Stimulated activated CD8-positive, alpha-beta memory T cell treated with anti-CD3 and anti-CD28 coated beads, Interleukin-12 subunit alpha, Interleukin-12 subunit beta, amount 100 ng/mL, for 24 hours (primary cell): ENCODE results near the gene HEATR1.
A peak's percentile ranks its signal among the peaks of the same experiment; 100 is the strongest.

ENCODE experiments used
- DNase-seq: peaks from one replicate; pipeline ENCODE4 v3.0.0-alpha.2; 2020; ENCODE audit errors: extremely low read depth

Gene HEATR1

DNA sequence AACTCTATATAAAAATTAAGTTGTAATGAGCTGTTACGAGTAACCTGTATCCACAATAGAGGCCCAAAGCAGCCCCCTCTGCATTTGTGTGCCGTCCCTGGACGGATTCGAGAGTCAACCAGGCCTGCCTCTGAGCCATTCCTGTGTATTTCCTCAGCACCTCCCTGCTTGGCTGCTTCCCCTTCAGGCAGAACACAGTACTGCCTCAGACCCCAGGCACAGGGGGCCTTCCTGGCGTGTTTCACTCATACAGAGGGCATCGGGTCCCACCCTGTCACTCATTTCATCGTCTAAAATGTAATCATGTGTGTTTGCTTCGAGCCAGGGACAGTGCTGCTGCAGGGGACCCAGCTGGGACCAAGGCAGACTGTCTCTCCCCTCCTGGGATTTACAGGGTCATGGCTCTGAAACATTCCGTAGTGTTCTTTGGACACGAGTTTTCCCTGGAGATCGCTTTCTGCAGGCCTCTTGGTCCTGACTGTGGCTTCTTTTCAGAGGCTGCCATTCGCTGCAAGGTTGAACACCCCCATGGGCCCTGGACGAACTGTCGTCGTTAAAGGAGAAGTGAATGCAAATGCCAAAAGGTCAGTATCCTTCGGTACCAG is 61.1 kb downstream of the HEATR1 start:
- DNase-seq = no peak

DNA sequence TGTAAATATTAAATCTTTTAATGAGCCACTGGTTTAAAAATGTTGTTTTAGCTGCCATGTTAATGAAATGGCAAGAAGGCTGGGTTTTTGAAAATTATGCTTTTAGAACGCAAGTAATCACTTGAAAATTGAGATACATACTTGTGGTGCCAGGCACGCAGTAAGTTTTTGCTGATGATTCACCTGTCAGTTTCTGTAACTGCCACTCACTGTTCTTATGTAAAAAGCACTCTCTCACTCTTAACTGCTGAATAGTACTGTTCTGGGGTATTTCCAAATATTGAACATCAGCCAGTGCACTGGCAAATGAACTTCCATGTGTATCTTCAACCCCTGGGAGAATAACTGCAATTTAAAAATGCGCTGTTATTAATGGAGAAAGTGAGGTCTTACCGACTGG is 62.6 kb downstream of the HEATR1 start:
- DNase-seq = no peak

DNA sequence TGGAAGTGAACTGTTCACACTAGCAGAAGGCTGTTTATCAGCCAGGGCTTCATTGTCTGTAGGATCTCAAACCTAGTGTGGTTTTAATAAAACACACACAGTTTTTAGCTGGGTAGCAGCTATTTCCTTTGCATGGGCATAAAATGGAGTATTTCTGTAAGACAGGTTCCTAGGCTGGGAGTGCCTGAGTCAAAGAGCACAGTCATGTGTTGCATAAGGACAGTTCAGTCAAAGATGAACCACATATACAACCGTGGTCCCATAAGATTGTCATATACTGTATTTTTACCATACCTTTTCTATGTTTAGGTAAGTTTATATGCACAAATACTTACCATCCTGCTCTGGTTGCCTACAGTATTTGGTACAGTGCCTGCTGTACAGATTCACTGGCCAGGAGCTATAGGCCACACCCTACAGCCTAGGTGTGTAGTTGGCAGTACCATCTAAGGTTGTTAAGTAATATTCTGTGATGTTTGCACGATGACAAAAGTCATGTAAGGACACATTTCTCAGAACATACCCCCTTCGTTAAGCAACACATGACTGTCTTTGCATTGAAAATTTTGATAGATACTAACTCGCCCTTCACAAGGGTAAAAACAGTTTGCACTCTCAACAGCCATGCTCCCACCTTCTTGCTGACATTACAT is 63.4 kb downstream of the HEATR1 start:
- DNase-seq = no peak

DNA sequence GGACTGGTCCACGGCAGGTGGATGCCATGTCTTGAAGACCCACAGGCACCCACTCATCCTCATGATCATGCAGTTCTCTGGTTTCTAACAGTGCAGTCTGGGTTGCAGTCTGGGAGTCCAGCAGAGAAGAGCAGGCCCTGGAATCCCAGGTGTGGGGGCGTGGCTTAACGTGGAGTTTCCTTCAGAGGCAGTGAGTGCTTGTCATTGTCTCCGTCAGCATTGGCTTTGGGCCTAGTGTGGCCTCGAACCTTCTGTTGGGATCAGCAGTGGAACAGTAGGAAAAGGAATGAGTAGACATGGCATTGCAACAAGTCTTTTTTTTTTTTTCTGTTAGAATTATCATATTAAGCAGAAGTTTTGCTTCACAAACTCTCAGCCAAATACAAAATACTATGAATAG is 67.8 kb downstream of the HEATR1 start:
- no peak for DNase-seq

DNA sequence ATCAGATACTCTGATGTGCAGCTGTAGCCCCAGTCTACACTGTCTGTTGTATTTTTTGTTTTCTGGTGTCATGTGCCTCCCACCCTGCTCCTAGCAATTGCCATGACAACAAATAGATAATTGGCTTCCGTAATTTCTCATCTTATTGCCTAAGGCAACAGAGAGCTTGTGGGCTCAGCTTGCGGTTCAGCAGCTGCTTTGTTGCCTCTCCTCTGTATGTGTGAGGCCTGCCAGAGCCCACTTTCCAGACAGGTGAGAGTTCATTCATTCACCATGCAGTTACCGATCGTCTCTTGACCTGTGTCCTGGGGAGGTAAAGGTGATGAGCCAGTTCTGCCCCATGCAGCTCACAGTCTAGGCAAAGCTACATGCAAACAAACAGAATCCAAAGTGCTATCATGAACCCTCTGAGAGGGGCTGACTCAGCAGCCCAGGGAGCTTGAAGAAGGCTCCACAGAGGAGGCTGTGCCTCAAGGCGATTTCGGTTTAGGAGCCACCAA is 68.6 kb downstream of the HEATR1 start:
- no peak for DNase-seq

DNA sequence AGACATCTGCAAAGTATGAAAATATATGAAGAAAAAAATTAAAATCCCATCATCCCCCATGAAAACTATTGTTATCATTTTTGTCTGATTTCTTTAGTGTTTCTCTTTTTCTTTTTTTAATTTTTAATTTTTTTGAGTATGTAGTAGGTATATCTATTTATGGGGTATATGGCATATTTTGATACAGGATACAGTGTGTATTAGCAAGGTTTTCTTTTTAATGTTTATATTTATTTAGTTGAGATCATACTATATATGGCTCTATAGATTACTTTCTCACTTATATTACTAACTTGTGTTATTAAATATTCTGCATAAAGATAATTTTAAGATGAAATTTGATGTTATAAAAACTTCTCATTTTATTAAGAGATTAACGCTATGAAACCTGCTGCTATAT is 69.1 kb downstream of the HEATR1 start:
- no peak for DNase-seq

DNA sequence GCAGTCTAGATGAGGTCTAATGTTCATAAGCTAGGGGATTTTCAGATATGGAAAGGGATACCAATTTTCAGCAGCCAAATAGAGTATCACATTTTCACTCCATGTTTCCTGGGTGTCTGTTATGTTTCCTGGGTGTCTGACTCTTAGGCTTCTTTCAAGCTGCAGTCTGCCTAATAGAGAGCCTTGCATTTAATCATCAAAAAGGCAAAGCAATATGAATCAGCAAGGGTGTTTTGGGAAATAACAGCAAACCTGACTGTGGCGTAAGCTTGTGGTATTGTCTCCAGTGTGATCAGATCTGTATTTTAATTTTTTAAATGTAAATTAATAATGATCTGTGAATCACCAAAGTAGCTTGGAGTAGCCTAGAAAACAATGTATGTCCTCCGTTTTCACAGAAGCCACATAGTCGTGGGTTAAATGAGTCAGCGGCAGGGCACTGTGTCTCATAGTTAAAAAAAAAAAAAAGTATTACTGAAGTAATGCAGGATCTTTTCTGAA is 70.1 kb downstream of the HEATR1 start:
- DNase-seq = no peak

DNA sequence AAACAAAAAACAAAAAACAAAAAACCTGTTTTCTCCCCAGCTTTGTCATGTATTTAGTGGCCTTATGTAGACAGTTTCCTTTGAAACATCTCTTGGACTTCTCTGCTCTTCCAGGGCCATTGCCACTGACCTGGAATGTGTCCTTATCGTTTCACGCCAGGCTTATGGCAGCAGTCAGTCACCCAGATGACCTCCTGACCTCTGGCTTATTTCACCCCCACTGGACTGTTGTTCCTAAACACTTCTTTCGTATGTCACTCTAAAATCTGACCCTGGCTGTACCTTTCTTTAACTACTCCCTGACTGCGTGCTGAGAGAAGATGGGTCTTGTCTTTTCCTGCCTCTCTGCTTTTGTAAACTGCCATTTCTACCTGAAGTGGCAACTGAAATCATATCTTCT is 71.5 kb downstream of the HEATR1 start:
- DNase-seq = no peak

DNA sequence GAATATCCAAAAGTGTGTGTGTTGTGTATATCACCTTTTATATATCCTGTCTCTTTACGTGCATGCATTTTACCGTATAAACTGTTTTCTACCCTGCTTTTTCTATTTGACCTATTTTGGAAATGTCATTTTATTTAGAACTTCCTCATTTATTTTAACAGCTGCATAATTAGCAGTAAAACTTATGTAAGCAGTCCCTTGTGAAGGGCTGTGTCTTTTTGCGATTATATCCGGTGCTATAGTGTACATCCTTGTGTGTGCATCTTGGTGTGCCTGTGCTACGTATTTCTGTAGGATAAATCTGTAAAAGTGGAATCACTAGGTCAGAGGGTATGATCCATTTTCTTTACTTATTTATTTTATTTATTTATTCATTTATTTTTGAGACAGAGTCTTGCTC is 73.4 kb downstream of the HEATR1 start:
- DNase-seq = no peak

DNA sequence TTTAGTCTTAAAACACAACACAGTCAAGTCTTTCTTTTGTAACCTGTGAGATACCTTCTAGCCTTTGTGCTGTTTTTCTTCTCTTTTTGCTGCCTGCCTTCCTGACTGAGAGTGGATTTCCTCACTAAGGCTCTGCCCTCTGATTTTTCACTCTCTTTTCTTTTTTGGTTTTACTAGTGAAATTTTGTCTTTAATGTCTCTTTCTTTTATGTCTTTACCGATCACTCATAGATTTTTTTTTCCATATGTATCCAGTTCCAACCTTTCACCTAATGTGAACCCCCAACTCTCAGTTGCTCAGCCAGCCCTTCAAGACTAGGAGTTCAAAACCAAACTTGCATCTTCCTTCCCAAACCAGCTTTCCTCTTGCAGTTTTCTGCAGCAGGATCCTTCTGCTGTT is 74.0 kb downstream of the HEATR1 start:
- no peak for DNase-seq

DNA sequence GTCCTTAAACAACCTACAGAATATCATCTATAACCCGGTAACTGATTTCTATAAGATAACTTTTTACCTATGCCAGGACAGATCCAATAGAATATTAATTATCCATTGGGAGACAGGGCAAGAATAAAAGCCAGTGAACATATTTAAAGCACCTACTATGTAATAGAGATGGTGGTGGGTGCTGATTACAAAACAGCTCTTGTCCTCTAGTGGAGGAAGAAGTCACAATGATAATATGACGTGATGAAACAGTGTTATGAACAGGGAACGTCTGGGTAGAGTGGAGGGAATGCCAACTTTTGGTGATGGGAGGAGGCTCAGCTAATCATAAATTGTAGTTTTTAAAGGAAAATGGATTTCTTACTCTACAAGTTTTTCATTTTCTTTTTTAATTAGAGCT is 78.2 kb downstream of the HEATR1 start:
- DNase-seq = no peak

DNA sequence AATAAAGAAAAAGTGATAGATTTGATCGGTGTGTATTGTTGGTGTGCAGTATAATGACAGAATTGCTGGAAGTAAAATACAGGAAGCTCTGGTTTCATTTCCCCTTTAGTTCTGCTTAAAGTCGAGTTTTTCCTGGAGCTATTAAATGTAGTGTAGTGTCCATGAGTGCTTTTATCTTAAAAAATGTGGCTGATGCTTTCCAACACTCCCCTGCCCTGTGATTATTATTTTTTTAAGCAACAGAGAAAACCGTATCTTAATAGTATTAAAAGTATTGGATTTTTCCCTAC is 79.5 kb downstream of the HEATR1 start:
- no peak for DNase-seq

DNA sequence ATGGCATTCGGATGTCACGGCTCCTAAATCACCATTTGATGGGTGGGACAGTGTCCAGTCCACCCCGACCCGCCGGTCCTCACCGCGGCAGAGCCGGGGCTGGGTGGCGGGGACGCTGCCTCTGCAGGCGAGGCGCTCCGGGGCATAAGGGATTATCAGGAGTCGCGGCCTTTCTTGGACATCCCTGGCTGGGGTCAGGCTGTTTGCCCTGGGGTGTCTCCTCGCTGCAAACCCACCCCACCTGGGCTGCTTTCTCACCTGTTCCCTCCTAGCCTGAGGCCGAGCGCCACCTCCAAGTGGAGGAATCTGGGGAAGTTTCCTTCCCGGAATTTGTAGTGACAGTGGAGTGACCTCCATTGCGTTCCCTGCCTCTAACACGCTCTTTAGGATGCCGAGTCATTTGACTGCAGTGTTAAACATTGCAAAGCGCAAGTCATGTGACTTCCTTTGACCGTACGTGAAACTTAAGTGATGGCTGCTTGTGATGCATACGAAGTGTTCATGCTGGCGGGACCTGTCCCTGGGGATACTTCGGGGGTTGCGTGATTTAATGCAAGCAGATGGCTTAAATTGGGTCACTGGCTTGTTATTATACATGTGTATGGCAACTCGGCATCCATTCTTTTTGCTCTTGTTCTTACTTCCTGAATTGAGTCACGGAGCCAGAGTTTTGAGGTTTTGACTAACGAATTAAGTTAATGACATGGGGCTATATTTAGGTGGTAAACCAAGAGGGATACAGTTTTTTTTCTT is 80.0 kb downstream of the HEATR1 start:
- DNase-seq = peak; percentile 15

DNA sequence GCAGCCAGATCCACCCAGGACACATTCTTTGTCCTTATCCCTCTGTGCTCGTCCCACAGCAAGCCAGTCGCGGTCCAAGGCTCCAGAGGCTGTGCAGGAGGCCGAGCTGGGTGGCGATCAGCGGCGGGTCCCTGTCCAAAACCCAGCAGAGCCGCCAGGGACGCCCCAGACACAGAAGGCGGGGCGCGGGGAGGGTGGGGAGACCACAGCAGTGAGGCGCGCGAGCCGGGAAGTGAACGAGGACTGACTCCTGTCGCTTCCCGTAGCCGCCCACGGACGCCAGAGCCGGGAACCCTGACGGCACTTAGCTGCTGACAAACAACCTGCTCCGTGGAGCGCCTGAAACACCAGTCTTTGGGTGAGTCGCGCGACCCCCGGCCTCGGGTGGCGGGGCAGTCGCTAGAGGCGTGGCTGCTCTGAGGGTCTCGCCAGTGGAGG is 80.6 kb downstream of the HEATR1 start, which contains the start of gene LGALS8:
Gene LGALS8, plus strand, starts transcription at position 279 of the 438 bp plus-strand sequence. CDS start 2,089 bp downstream, outside the sequence.
- peak; percentile 64 for DNase-seq

DNA sequence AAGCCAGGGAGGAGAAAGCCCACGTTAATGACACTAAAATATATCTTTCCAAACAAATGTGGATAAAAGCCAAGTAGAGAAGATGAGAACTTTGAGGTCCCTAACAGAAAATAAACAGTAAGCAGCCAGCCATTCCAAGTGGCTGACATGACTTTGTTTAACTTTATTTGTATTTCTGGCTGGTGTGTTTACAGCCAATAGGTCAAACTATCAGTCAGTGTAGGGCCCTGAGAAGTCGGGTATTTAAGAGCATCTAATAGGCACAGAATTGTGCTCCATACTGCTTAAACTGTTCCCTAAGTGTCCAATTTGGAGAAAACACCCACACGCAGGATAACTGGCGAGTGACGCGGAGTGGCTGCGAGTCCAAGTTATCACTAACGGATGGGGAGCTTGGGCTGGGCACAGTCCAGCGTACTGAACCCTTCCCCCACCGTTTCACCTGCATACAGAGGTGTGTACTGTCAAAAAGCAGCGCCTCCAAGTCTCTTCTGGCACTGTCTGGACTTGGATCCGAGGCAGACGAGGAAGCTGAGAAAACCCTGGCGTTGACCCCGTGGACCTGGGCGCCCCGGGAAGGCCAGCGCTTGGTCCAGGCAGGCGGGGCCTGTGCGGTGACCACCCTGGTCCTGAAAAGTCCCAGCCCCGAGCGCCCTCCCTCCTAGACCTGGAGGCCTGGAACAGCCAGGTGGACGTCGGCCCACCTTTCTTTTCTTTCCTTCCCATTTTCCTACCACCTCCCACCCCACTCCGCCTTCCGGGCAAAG is 81.2 kb downstream of the HEATR1 start:
- DNase-seq = no peak

DNA sequence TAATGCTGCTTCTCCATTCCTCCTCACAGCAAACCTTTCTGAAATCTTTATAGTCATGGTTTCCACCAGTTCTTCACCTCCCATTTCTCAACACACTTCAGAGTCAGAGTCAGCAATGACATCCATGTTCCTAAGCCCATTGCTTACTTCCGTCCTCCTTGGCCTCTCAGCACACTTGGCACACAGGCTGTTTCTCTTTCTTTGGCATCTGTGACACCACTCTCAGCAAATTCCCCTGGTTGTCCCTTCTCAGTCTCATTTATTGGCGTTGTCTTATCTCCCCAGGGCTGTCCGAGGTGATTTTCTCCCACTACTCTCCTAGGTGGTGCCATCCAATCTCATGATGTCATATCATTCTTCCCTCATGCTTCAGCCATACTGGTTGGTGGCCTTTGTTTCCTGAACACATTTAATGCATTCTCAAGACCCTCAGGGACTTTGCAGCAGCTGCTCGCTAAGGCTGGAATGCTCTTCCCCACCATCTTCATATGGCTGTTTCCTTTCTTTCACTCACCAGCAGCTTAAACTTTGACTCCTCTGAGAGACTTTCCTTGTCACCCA is 83.8 kb downstream of the HEATR1 start:
- no peak for DNase-seq

DNA sequence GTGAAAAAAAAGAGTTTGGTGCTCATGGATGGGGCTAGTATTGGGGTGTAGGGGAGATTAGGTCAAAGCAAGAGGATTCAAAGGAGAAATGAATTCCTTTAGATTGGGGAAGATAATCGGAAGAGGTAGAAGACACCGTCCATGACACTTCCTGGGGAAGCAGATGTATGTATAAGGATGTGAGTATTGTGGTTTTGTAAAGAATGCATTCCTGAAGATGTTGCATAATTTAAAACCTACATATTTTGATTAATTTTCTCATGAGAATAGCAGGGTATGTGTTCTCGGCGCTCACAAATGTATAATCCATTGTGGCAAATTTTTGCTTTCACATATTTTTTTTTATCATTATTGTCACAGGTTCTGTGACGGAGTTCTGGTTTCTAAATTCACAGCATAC is 86.0 kb downstream of the HEATR1 start:
- DNase-seq = no peak

DNA sequence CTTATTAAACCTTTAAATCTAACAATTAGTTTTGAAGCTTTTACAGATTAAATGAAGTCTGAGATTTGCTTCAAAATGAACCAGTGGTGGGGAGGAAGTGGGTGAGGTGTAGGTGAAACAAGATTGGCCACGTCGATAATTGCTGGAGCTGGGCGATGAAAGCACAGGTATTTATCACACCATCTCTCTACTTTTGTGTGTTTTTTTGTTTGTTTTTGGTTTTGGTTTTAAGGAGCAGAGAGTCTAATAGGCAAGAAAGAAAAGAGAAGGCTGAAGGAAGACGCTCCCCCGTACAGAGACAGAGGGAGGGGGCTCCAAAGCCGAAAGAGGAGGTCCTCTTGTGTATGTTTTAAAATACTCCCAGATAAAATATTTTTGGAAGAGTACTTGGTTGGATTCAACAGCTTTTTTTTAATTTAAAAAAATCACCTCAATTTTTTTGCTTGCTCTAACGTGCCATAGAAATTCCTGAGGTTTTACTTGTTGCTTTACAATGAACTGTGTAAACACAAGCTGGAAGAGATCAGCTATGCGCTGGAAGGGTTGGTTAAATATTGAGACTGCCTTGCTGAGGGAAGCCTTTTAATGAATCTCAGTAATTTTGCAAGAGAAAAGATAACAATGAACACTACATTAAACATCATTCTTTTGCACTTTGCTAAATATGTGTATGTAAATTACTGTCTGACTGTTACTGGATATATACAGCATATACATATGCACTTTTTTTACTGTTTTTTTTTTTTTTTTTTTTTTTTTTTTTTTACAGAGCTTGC is 87.2 kb downstream of the HEATR1 start:
- DNase-seq = no peak

DNA sequence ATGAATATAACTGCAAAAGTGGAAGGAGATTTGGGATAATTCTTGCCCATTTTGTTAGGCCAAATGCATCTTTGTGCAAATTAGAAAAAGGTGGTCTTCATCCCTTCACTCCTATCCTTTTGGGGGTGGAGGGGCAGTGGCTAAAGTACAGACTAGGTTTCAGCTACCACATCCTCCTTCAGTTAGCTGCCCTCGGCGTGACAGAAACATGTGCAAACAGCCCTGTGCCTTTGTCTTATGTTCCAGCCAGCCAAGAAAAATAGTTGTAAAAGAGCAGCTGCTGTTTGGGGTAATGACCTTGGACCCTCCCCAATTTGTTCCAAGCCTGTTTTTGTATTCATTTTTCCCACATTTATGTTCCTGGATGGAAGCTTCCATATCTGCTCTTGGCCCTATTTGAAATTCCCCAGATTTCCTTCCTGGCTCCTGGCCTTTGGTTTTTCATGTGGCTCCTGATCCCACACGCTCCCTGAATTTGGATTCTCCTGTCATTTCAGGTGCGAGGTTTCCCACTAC is 88.8 kb downstream of the HEATR1 start:
- DNase-seq = no peak

DNA sequence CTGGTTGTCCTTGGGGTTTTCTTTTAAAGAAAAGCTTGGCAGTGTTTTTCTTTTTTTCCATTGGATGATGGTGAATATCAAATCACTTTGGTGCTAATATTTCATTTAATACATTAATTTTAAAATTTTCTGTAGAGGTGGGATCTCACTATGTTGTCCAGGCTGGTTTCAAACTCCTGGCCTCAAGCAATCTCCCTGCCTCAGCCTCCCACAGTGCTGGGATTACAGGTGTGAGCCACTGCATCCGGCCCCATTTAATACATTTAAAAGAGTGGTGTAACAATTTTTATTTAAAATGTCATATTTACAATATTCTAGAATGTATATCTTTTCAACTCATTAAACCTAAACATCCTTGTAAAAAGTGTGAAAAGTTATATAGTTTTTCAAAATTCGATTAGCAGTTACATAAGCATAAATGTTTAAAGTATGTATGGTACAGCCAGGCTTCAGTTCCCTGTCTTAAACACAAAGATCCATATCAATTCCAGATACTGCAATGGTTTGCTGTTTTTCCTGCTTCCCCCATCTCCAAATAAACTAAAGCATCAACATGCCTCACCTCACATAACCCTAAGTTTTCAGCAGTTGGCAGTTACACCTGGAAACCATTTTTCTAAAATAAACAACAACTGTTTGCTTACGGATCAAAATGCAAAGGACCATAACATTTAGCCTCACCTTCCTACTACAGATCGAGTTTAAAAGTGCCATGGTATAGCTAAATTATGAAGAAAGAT is 89.4 kb downstream of the HEATR1 start:
- DNase-seq = no peak
